Progenitor cell of endocrine pancreas (in vitro differentiated cells): Measurements from ENCODE around the gene OR3A3. TPM values are rescaled to one million over a fixed set of nuclear protein-coding genes. Genes with fewer than 3 reads are reported as not detected.

Experiments used
- total RNA-seq: library from RNA; stranded (reverse); gene quantifications from 2 replicates; pipeline ENCODE4 v1.2.1, GENCODE V29; 2021

The OR3A3 gene
- total RNA-seq, 1 donor from 2014 or later: not detected

Other genes starting within 250 kb of the OR3A3 start
- gene OR1A2, start 213.9 kb upstream of the OR3A3 start, total RNA-seq: not detected in 2 replicates
- gene OR1A1, start 203.7 kb upstream of the OR3A3 start, total RNA-seq: not detected in 2 replicates
- gene OR3A1, start 113.0 kb upstream of the OR3A3 start, total RNA-seq: not detected in 2 replicates
- gene OR3A2, start 25.1 kb upstream of the OR3A3 start, total RNA-seq: not detected in 2 replicates
- not detected in 2 replicates for gene OR1E1, start 13.0 kb upstream of the OR3A3 start, total RNA-seq
- not detected in 2 replicates for gene OR1E2, start 22.5 kb downstream of the OR3A3 start, total RNA-seq
- gene SPATA22, start 60.4 kb downstream of the OR3A3 start, total RNA-seq: not detected in 2 replicates
- not detected in 2 replicates for gene ASPA, start 64.6 kb downstream of the OR3A3 start, total RNA-seq
- 1.6 and 2.7 TPM in 2 replicates for gene TRPV3, start 146.4 kb downstream of the OR3A3 start, total RNA-seq
- 11.9 and 12.5 TPM in 2 replicates for gene TRPV1, start 198.0 kb downstream of the OR3A3 start, total RNA-seq
- gene SHPK, start 224.9 kb downstream of the OR3A3 start, total RNA-seq: 19.2 and 22.0 TPM in 2 replicates
- gene CTNS, start 225.4 kb downstream of the OR3A3 start, total RNA-seq: 16.4 and 16.5 TPM in 2 replicates